HG02884 (cell line): ENCODE measurements around the gene EFHC2.
"Not testable (repeated sequence)": the region's sequence is repeated elsewhere in the genome, so short reads cannot be mapped to it uniquely, and the experiment has no call there.

Source experiments
- ATAC-seq: cut with Tn5 transposase; IDR thresholded peaks from one replicate; pipeline ENCODE4 v1.9.1; 2021; ENCODE audit warnings: mild to moderate bottlenecking, moderate library complexity; ENCODE audit not compliant: unreplicated experiment

The EFHC2 gene

GRCh38 chrX:44234541-44234940, 108.9 kb downstream of the EFHC2 start:
- ATAC-seq = no peak

- no peak for ATAC-seq
Measured at GRCh38 chrX:44234116-44234515, 109.4 kb downstream of the EFHC2 start.

- ATAC-seq = no peak
Measured at GRCh38 chrX:44232081-44232480, 111.4 kb downstream of the EFHC2 start.

- ATAC-seq = peak; percentile 93
Measured at GRCh38 chrX:44228621-44229020, 114.9 kb downstream of the EFHC2 start.

- no peak for ATAC-seq
Measured at GRCh38 chrX:44227991-44228390, 115.5 kb downstream of the EFHC2 start.

- no peak for ATAC-seq
Measured at GRCh38 chrX:44225667-44226066, 117.8 kb downstream of the EFHC2 start.

GRCh38 chrX:44224760-44225159, 118.7 kb downstream of the EFHC2 start:
- no peak for ATAC-seq

- ATAC-seq = no peak
Measured at GRCh38 chrX:44223150-44223549, 120.3 kb downstream of the EFHC2 start.

- ATAC-seq = no peak
Measured at GRCh38 chrX:44218465-44218864, 125.0 kb downstream of the EFHC2 start.

GRCh38 chrX:44216171-44216570, 127.3 kb downstream of the EFHC2 start:
- ATAC-seq = no peak

GRCh38 chrX:44203791-44204190, 139.7 kb downstream of the EFHC2 start:
- no peak for ATAC-seq

- ATAC-seq = no peak
Measured at GRCh38 chrX:44202596-44202995, 140.9 kb downstream of the EFHC2 start.

GRCh38 chrX:44189116-44189515, 154.4 kb downstream of the EFHC2 start:
- no peak for ATAC-seq

- ATAC-seq = not testable (repeated sequence)
Measured at GRCh38 chrX:44187915-44188314, 155.6 kb downstream of the EFHC2 start.

- ATAC-seq = no peak
Measured at GRCh38 chrX:44183329-44183728, 160.1 kb downstream of the EFHC2 start.

- ATAC-seq = no peak
Measured at GRCh38 chrX:44178274-44179053, 165.0 kb downstream of the EFHC2 start.

- ATAC-seq = no peak
Measured at GRCh38 chrX:44175455-44175854, 168.0 kb downstream of the EFHC2 start.

GRCh38 chrX:44174061-44174460, 169.4 kb downstream of the EFHC2 start:
- no peak for ATAC-seq

GRCh38 chrX:44173219-44173618, 170.3 kb downstream of the EFHC2 start:
- ATAC-seq = no peak

GRCh38 chrX:44167116-44167515, 176.4 kb downstream of the EFHC2 start:
- ATAC-seq = no peak

- ATAC-seq = no peak
Measured at GRCh38 chrX:44162964-44163475, 180.5 kb downstream of the EFHC2 start.

- no peak for ATAC-seq
Measured at GRCh38 chrX:44157858-44158257, 185.6 kb downstream of the EFHC2 start.

GRCh38 chrX:44157283-44157682, 186.2 kb downstream of the EFHC2 start:
- no peak for ATAC-seq
